Measurements from ENCODE around the gene LRRC28.
A peak's percentile ranks its signal among the peaks of the same experiment; 100 is the strongest.

DNA sequence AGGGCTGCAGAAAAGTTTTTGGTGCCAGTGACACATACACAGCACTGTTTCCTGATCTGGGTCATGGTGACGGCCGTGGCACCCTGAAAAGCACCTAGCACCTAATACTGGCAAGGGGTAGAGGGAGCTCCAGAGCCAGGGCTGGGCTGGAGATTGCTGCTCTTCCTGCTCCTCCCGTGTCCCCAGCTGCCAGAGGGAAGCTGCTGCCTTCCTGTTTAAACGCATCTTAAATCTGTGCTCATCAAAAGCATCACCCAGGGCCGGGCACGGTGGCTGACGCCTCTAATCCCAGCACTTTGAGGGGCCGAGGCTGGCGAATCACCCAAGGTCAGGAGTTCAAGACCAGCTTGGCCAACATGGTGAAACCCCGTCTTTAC, 157.8 kb downstream of the LRRC28 start:
- TF ChIP-seq, protein P1, sequence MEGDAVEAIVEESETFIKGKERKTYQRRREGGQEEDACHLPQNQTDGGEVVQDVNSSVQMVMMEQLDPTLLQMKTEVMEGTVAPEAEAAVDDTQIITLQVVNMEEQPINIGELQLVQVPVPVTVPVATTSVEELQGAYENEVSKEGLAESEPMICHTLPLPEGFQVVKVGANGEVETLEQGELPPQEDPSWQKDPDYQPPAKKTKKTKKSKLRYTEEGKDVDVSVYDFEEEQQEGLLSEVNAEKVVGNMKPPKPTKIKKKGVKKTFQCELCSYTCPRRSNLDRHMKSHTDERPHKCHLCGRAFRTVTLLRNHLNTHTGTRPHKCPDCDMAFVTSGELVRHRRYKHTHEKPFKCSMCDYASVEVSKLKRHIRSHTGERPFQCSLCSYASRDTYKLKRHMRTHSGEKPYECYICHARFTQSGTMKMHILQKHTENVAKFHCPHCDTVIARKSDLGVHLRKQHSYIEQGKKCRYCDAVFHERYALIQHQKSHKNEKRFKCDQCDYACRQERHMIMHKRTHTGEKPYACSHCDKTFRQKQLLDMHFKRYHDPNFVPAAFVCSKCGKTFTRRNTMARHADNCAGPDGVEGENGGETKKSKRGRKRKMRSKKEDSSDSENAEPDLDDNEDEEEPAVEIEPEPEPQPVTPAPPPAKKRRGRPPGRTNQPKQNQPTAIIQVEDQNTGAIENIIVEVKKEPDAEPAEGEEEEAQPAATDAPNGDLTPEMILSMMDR (IDR thresholded peaks at IDR 0.05; ENCODE audit: low read depth, low read length, poor library complexity, severe bottlenecking), result peak; percentile 39
- TF ChIP-seq EZH2phosphoT487 (IDR thresholded peaks at IDR 0.05; ENCODE audit: borderline replicate concordance, low read length), result no peak

Measured in DOHH2 (cell line).